ENCODE measurements around the gene PHLPP1. TPM values are rescaled to one million over a fixed set of nuclear protein-coding genes. Genes with fewer than 3 reads are reported as not detected.

PHLPP1 gene
- total RNA-seq, 3 donors from 2014 or later, result 9.8 to 19.9 (median 15.4) TPM

DNA sequence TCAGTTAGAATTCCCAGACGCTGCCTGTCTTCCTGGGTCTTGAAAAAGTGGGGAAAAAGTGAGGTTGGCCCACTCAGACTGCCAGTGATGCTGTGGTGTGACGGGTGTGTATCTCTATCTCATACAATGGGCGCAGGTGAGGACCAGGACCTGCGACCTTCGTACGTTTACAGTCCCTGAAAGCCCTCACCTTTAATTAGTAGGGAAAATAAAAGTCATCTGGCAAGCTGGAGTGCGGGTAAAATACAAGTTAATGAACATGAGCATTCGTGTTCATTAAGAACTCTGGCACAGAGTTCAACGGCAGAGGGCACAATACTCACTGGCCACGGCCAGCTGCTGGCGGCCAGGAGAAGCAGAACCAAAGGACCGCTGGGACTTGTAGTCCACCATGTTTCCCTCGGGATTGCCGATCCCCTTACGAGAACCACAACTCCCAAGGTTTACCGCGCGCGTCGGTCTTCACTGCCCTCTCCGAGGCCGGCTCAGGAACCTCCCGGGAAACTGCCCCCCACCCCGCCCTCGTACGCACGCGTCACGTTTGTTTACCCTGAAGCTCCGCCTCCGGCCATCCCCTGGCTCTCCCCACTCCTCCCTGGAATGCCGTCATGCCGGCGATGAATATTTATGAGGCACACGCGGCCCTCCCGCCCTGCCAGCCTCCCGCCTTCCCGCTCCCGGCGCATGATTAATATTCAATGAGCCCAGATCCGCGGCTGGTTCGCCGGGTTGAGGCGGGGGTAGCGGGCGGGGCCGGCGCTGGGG is 488 bp upstream of the PHLPP1 start:
- H3K27ac ChIP-seq, result peak overlapping the region; percentile 96 to 99
- H3K9me3 ChIP-seq, result no peaks in the 10 kb centered on the region
- no peaks in the 10 kb centered on the region for H3K36me3 ChIP-seq
- TF ChIP-seq POLR2AphosphoS5 (IDR thresholded peaks at IDR 0.05) (peak; percentile 75 to 91 (median 80)), POLR2A (IDR thresholded peaks at IDR 0.05) (no peak)
- TF ChIP-seq, protein P1, sequence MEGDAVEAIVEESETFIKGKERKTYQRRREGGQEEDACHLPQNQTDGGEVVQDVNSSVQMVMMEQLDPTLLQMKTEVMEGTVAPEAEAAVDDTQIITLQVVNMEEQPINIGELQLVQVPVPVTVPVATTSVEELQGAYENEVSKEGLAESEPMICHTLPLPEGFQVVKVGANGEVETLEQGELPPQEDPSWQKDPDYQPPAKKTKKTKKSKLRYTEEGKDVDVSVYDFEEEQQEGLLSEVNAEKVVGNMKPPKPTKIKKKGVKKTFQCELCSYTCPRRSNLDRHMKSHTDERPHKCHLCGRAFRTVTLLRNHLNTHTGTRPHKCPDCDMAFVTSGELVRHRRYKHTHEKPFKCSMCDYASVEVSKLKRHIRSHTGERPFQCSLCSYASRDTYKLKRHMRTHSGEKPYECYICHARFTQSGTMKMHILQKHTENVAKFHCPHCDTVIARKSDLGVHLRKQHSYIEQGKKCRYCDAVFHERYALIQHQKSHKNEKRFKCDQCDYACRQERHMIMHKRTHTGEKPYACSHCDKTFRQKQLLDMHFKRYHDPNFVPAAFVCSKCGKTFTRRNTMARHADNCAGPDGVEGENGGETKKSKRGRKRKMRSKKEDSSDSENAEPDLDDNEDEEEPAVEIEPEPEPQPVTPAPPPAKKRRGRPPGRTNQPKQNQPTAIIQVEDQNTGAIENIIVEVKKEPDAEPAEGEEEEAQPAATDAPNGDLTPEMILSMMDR (IDR thresholded peaks at IDR 0.05), result peak; percentile 61 to 86 (median 75)
- H3K27me3 ChIP-seq, result no peaks in the 10 kb centered on the region
- no peaks in the 10 kb centered on the region for H3K4me1 ChIP-seq
- peak; percentile 99 to 100 for DNase-seq (ENCODE audit: low spot score in 2 of 2)
- peak overlapping the region; percentile 76 to 81 (median 76) for H3K4me3 ChIP-seq
- intact Hi-C loops (cut with DNase I; ENCODE audit: low total_unique reads), result loop anchor here (10.0 kb wide), 1 partner anchor 270 kb away; no protein-coding TSS in a partner anchor

DNA sequence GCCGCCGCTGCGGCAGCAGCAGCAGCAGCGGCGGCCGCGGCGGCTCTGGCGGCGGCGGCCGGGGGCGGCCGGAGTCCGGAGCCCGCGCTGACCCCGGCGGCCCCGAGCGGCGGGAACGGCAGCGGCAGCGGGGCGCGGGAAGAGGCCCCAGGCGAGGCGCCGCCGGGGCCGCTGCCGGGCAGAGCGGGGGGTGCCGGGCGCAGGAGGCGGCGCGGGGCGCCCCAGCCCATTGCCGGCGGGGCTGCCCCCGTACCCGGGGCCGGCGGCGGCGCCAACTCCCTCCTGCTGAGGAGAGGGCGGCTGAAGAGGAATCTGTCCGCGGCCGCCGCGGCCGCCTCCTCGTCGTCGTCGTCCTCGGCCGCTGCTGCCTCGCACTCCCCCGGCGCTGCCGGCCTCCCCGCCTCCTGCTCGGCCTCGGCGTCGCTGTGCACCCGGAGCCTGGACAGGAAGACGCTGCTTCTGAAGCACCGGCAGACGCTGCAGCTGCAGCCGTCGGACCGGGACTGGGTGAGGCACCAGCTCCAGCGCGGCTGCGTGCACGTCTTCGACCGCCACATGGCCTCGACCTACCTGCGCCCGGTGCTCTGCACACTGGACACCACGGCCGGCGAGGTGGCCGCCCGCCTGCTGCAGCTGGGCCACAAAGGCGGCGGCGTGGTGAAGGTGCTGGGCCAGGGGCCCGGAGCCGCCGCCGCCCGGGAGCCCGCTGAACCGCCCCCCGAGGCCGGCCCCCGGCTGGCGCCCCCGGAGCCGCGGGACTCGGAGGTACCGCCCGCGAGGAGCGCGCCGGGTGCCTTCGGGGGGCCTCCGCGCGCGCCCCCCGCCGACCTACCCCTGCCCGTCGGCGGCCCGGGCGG is 646 bp downstream of the PHLPP1 start:
- H3K4me1 ChIP-seq, result no peaks in the 10 kb centered on the region
- H3K9me3 ChIP-seq, result no peaks in the 10 kb centered on the region
- peak overlapping the region; percentile 96 to 99 for H3K27ac ChIP-seq
- no peaks in the 10 kb centered on the region for H3K27me3 ChIP-seq
- TF ChIP-seq, protein P1 (IDR thresholded peaks at IDR 0.05), result no peak
- peak in 2 of 3 donors; percentile 45 to 50 for TF ChIP-seq POLR2AphosphoS5 (IDR thresholded peaks at IDR 0.05)
- DNase-seq (ENCODE audit: low spot score in 2 of 2), result peak; percentile 53 to 71
- intact Hi-C loops (cut with DNase I; ENCODE audit: low total_unique reads), result loop anchor here (10.0 kb wide), 1 partner anchor 269 kb away; no protein-coding TSS in a partner anchor
- no peaks in the 10 kb centered on the region for H3K36me3 ChIP-seq
- peak overlapping the region; percentile 76 to 81 (median 76) for H3K4me3 ChIP-seq

DNA sequence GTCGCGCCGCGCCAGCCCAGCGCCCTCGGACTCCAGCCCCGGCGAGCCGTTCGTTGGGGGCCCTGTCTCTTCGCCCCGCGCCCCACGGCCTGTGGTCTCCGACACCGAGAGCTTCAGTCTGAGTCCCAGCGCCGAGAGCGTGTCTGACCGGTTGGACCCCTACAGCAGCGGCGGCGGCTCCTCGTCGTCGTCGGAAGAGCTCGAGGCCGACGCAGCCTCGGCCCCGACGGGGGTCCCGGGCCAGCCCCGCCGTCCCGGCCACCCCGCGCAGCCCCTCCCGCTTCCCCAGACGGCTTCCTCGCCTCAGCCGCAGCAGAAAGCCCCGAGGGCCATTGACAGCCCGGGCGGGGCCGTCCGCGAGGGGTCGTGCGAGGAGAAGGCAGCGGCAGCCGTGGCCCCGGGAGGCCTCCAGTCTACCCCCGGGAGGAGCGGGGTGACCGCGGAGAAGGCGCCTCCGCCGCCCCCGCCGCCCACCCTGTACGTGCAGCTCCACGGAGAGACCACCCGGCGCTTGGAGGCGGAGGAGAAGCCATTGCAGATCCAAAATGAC is 1.4 kb downstream of the PHLPP1 start:
- Histone ChIP-seq H3K36me3 (no peaks in the 10 kb centered on the region), H3K4me3 (peak overlapping the region; percentile 76 to 81 (median 76)), H3K9me3 (no peaks in the 10 kb centered on the region), H3K4me1 (no peaks in the 10 kb centered on the region), H3K27ac (peak overlapping the region; percentile 96 to 99), H3K27me3 (no peaks in the 10 kb centered on the region)
- TF ChIP-seq POLR2A (IDR thresholded peaks at IDR 0.05), result no peak
- TF ChIP-seq POLR2AphosphoS5 (IDR thresholded peaks at IDR 0.05), result peak in 1 of 3 donors; percentile 2
- intact Hi-C loops (cut with DNase I; ENCODE audit: low total_unique reads), result loop anchor here (10.0 kb wide), 1 partner anchor 268 kb away; no protein-coding TSS in a partner anchor
- DNase-seq (ENCODE audit: low spot score in 2 of 2), result no peak

DNA sequence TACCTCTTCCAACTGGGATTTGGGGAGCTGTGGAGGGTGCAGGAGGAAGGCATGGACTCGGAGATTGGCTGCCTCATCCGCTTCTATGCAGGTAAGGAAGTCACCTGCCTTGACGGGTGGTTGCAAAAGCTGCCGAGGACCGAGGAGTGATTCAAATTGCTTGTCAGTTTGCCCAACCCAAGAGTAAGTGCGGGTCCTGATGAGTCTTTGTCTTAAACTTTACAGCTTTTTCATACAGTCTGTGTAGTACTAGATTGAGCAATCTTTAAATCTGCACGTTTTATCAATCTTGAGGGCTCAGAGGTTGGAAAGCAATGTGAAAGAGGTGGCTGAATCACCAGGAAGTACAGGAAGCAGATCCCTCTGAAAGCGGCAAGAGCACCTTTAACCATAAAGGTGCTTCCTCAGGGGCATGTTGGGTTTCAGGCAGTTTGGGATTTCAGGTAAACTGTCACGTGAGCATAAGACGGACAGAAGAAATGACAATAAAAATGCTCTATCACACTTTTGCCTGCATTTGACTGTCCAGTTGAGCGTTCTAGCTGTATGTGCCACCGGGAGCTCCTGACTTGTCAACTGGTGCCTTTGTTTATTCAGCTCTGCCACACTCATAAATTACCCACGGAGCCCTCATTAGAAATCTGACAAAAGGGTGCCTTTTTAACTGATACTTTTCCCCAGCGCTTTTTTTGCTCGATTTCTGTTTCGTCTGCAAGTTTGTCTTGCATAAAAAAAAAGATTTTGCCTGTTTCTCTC is 2.0 kb downstream of the PHLPP1 start:
- Histone ChIP-seq H3K27me3 (no peaks in the 10 kb centered on the region), H3K9me3 (no peaks in the 10 kb centered on the region), H3K27ac (peak overlapping the region; percentile 96 to 99), H3K4me1 (no peaks in the 10 kb centered on the region), H3K4me3 (peak overlapping the region; percentile 76 to 81 (median 76)), H3K36me3 (no peaks in the 10 kb centered on the region)
- peak in 1 of 2 donors; percentile 47 for DNase-seq (ENCODE audit: low spot score in 2 of 2)
- no peak for TF ChIP-seq POLR2A (IDR thresholded peaks at IDR 0.05)
- TF ChIP-seq, protein P1 (IDR thresholded peaks at IDR 0.05), result no peak
- no peak for TF ChIP-seq POLR2AphosphoS5 (IDR thresholded peaks at IDR 0.05)
- intact Hi-C loops (cut with DNase I; ENCODE audit: low total_unique reads), result loop anchor here (10.0 kb wide), 1 partner anchor 267 kb away; no protein-coding TSS in a partner anchor
